Mesangial cell (primary cell): Measurements from ENCODE around the gene ESM1. TPM values are rescaled to one million over a fixed set of nuclear protein-coding genes. Genes with fewer than 3 reads are reported as not detected.

Source experiments
- total RNA-seq: library from RNA; depleted of rRNA; stranded (reverse); fragments of >200 nt; gene quantifications from 2 replicates; pipeline ENCODE4 v1.2.3, GENCODE V29; 2015

ESM1 gene
- 0.65 TPM in 1 of 2 replicates, not detected in the other for total RNA-seq

GRCh38 chr5:54985301-54986268 lies at the start of gene ESM1:
Gene ESM1 (minus strand): TSS chr5:54985593. CDS start chr5:54985517, 76 bp downstream.

Other genes with a start within 250 kb of the ESM1 start
- gene GZMK, start 38.7 kb upstream of the ESM1 start, total RNA-seq: not detected in 2 replicates
- gene GZMA, start 117.1 kb upstream of the ESM1 start, total RNA-seq: not detected in 2 replicates
- gene GPX8, start 174.6 kb upstream of the ESM1 start, total RNA-seq: 60.6 and 67.5 TPM in 2 replicates
- not detected in 2 replicates for gene CDC20B, start 187.6 kb upstream of the ESM1 start, total RNA-seq
- gene MCIDAS, start 241.7 kb upstream of the ESM1 start, total RNA-seq: not detected in 2 replicates
- 0.65 and 1.3 TPM in 2 replicates for gene CCNO, start 248.0 kb upstream of the ESM1 start, total RNA-seq